Choroid plexus epithelial cell (primary cell): ENCODE data around the gene XRRA1.
"Not testable (repeated sequence)": the region's sequence is repeated elsewhere in the genome, so short reads cannot be mapped to it uniquely, and the experiment has no call there.

ENCODE experiments used
- DNase-seq: peaks from one replicate; pipeline ENCODE4 v3.0.0-alpha.2; 2010; ENCODE audit warnings: low read depth
- H3K4me3 ChIP-seq: 2 replicates; pipeline ENCODE4 v1.5.1; 2011; ENCODE audit warnings: low read depth, mild to moderate bottlenecking, control low read depth, low read length, moderate library complexity
- CTCF ChIP-seq: conservative IDR thresholded peaks from 2 replicates; pipeline ENCODE4 v1.5.1; 2011; ENCODE audit warnings: low read depth, mild to moderate bottlenecking, control low read depth, inconsistent platforms, low read length, moderate library complexity

The XRRA1 gene

GRCh38 chr11:74984070-74984469, 35.2 kb upstream of the XRRA1 start:
- H3K4me3 ChIP-seq: no peak overlapping the region
- DNase-seq: no peak
- no peak for TF ChIP-seq CTCF

GRCh38 chr11:74981888-74982287, 33.0 kb upstream of the XRRA1 start:
- DNase-seq: no peak
- no peak for TF ChIP-seq CTCF
- no peak overlapping the region for H3K4me3 ChIP-seq

- no peak for TF ChIP-seq CTCF
- H3K4me3 ChIP-seq: no peak overlapping the region
- DNase-seq: no peak
Measured at GRCh38 chr11:74980634-74981033, 31.7 kb upstream of the XRRA1 start.

- no peak for TF ChIP-seq CTCF
- no peak overlapping the region for H3K4me3 ChIP-seq
- DNase-seq: no peak
Measured at GRCh38 chr11:74978041-74978440, 29.1 kb upstream of the XRRA1 start.

GRCh38 chr11:74971424-74971823, 22.5 kb upstream of the XRRA1 start:
- DNase-seq: no peak
- H3K4me3 ChIP-seq: no peak overlapping the region
- TF ChIP-seq CTCF: no peak

GRCh38 chr11:74970852-74971395, 22.0 kb upstream of the XRRA1 start:
- no peak for TF ChIP-seq CTCF
- H3K4me3 ChIP-seq: no peak overlapping the region
- DNase-seq: no peak

GRCh38 chr11:74966651-74967050, 17.8 kb upstream of the XRRA1 start:
- TF ChIP-seq CTCF: no peak
- peak; percentile 64 for DNase-seq

GRCh38 chr11:74960128-74960527, 11.2 kb upstream of the XRRA1 start:
- not testable (repeated sequence) for DNase-seq, H3K4me3 ChIP-seq

More at GRCh38 chr11:74966651-74967050, 17.8 kb upstream of the XRRA1 start:
- no peak overlapping the region for H3K4me3 ChIP-seq
